ENCODE data around the gene ANK3. TPM values are rescaled to one million over a fixed set of nuclear protein-coding genes. Genes with fewer than 3 reads are reported as not detected.

The ANK3 gene
- total and polyA plus RNA-seq, 2 donors (not counting 3 experiments of a cell fraction or from before 2014, with no cell fraction given): 0.88 to 8.5 TPM

GRCh38 chr10:60397792-60398191 is 8.1 kb upstream of the ANK3 start:
- Histone ChIP-seq H3K9ac (replicated peaks; ENCODE audit: extremely low read depth, insufficient read depth, low read length) (no peak overlapping the region), H3K4me2 (ENCODE audit: insufficient read depth, low read length) (no peak overlapping the region), H3K9me3 (replicated peaks; ENCODE audit: control insufficient read depth, insufficient read depth, low read length) (no peaks in the 10 kb centered on the region), H3K9me1 (replicated peaks; ENCODE audit: control insufficient read depth, extremely low read depth, insufficient read depth, low read length) (no peaks in the 10 kb centered on the region), H4K20me1 (replicated peaks; ENCODE audit: control insufficient read depth, extremely low read depth, insufficient read depth, low read length) (no peaks in the 10 kb centered on the region), H3K27me3 (ENCODE audit: control insufficient read depth in 2 of 2, insufficient read depth in 2 of 2, low read length in 2 of 2) (no peaks in the 10 kb centered on the region), H3K27ac (ENCODE audit: insufficient read depth, low read depth, low read length) (no peak overlapping the region), H2AFZ (ENCODE audit: low read depth, low read length) (no peak overlapping the region), H3K36me3 (ENCODE audit: control insufficient read depth in 2 of 2, extremely low read depth in 1 of 2, insufficient read depth in 2 of 2, low read length in 2 of 2) (no peaks in the 10 kb centered on the region), H3K4me3 (replicated peaks in 1 of 3; ENCODE audit: insufficient read depth in 1 of 3, low read depth in 1 of 3, low read length in 3 of 3) (no peak overlapping the region), H3K4me1 (ENCODE audit: control insufficient read depth, extremely low read depth, insufficient read depth, low read length) (no peaks in the 10 kb centered on the region), H3K79me2 (ENCODE audit: control insufficient read depth, insufficient read depth, low read length) (no peaks in the 10 kb centered on the region)
- POLR2A ChIA-PET: no interaction called here
- BruUV-seq (replicated peaks): no TSS peak
- TF ChIP-seq POLR2A (IDR thresholded peaks at IDR 0.05; ENCODE audit: low read depth, low read length): no peak
- FAIRE-seq (no peak), DNase-seq (ENCODE audit: low read depth, low spot score) (no peak)
- CTCF ChIA-PET: no interaction called here
- dilution Hi-C loops (cut with MboI; ENCODE audit: extremely low pct_ligation_motif_present, low sequenced_read_pairs): no loop called here
- intact Hi-C loops (cut with micrococcal nuclease): no loop called here

- dilution Hi-C loops (cut with MboI; ENCODE audit: extremely low pct_ligation_motif_present, low sequenced_read_pairs): no loop called here
- H3K36me3 ChIP-seq (ENCODE audit: control insufficient read depth in 2 of 2, extremely low read depth in 1 of 2, insufficient read depth in 2 of 2, low read length in 2 of 2): no peaks in the 10 kb centered on the region
- no peaks in the 10 kb centered on the region for H4K20me1 ChIP-seq (replicated peaks; ENCODE audit: control insufficient read depth, extremely low read depth, insufficient read depth, low read length)
- H3K27ac ChIP-seq (ENCODE audit: insufficient read depth, low read depth, low read length): no peak overlapping the region
- no peak for FAIRE-seq
- H3K9me1 ChIP-seq (replicated peaks; ENCODE audit: control insufficient read depth, extremely low read depth, insufficient read depth, low read length): no peaks in the 10 kb centered on the region
- POLR2A ChIA-PET: no interaction called here
- intact Hi-C loops (cut with micrococcal nuclease): no loop called here
- H3K4me3 ChIP-seq (replicated peaks in 1 of 3; ENCODE audit: insufficient read depth in 1 of 3, low read depth in 1 of 3, low read length in 3 of 3): no peak overlapping the region
- no peak for TF ChIP-seq JUN (IDR thresholded peaks at IDR 0.05; ENCODE audit: borderline replicate concordance, insufficient read depth, insufficient read length, low read depth)
- TF ChIP-seq POLR2AphosphoS5 (IDR thresholded peaks at IDR 0.05; ENCODE audit: insufficient read depth, low read depth, low read length): no peak
- no peak for TF ChIP-seq EZH2 (IDR thresholded peaks at IDR 0.05; ENCODE audit: borderline replicate concordance, low read depth, low read length, severe bottlenecking)
- TF ChIP-seq FOS (IDR thresholded peaks at IDR 0.05; ENCODE audit: borderline replicate concordance, insufficient read depth, low read length): no peak
- no peak for TF ChIP-seq POLR2A (IDR thresholded peaks at IDR 0.05; ENCODE audit: low read depth, low read length)
- TF ChIP-seq MYC (IDR thresholded peaks at IDR 0.05; ENCODE audit: low read depth, low read length): no peak
- no peak for TF ChIP-seq GATA2 (IDR thresholded peaks at IDR 0.05; ENCODE audit: insufficient read depth, insufficient read length, low read depth, low read length)
- no peak for TF ChIP-seq MAX (IDR thresholded peaks at IDR 0.05; ENCODE audit: insufficient read depth, insufficient read length)
- TF ChIP-seq CTCF (IDR thresholded peaks at IDR 0.05; ENCODE audit: extremely low read depth in 1 of 2, insufficient read depth in 1 of 2, low read depth in 1 of 2, low read length in 2 of 2): no peak
- CTCF ChIA-PET: no interaction called here
- no peak for DNase-seq (ENCODE audit: low read depth, low spot score)
- no peaks in the 10 kb centered on the region for H3K79me2 ChIP-seq (ENCODE audit: control insufficient read depth, insufficient read depth, low read length)
- no TSS peak for BruUV-seq (replicated peaks)
- no peaks in the 10 kb centered on the region for H3K27me3 ChIP-seq (ENCODE audit: control insufficient read depth in 2 of 2, insufficient read depth in 2 of 2, low read length in 2 of 2)
- H3K9me3 ChIP-seq (replicated peaks; ENCODE audit: control insufficient read depth, insufficient read depth, low read length): no peaks in the 10 kb centered on the region
- H3K4me1 ChIP-seq (ENCODE audit: control insufficient read depth, extremely low read depth, insufficient read depth, low read length): no peaks in the 10 kb centered on the region
- H3K9ac ChIP-seq (replicated peaks; ENCODE audit: extremely low read depth, insufficient read depth, low read length): no peak overlapping the region
- no peak overlapping the region for H2AFZ ChIP-seq (ENCODE audit: low read depth, low read length)
- no peak overlapping the region for H3K4me2 ChIP-seq (ENCODE audit: insufficient read depth, low read length)
Observed at GRCh38 chr10:60396766-60397165, 7.1 kb upstream of the ANK3 start.
